Measurements from ENCODE around the gene RHBDL1. TPM values are rescaled to one million over a fixed set of nuclear protein-coding genes. Genes with fewer than 3 reads are reported as not detected.

RHBDL1 gene
- total and polyA plus RNA-seq, 9 of the 15 experiments (the other 6 are each of a cell fraction or from before 2014, with no cell fraction given), result 0.03 to 5.6 (median 1.3) TPM; not detected in 1

- TF ChIP-seq GABPB1 (CRISPR knock-in tag; IDR thresholded peaks at IDR 0.05) (peak; percentile 43; the same call in 1 of the 2 replicates), GABPB2 (CRISPR knock-in tag; conservative IDR thresholded peaks at IDR 0.05) (no peak), NFE2L1 (tag; IDR thresholded peaks at IDR 0.05; ENCODE audit: borderline replicate concordance, low read depth) (no peak), TRIM25 (IDR thresholded peaks at IDR 0.05; ENCODE audit: borderline replicate concordance) (no peak), KDM1A (IDR thresholded peaks at IDR 0.05) (no peak), ARID2 (IDR thresholded peaks at IDR 0.05) (peak; percentile 24; the same call in 1 of the 2 replicates), E4F1 (CRISPR knock-in tag; IDR thresholded peaks at IDR 0.05; ENCODE audit: borderline replicate concordance) (no peak), ZNF717 (CRISPR knock-in tag; IDR thresholded peaks at IDR 0.05) (no peak), ZBTB5 (IDR thresholded peaks at IDR 0.05) (no peak), NFXL1 (CRISPR knock-in tag; IDR thresholded peaks at IDR 0.05) (no peak), HNRNPL (IDR thresholded peaks at IDR 0.05; ENCODE audit: low read depth, low read length) (no peak), ZNF143 (CRISPR knock-in tag; IDR thresholded peaks at IDR 0.05) (no peak), ZHX1 (conservative IDR thresholded peaks at IDR 0.05; ENCODE audit: low read length) (no peak), ZZZ3 (IDR thresholded peaks at IDR 0.05) (no peak), ZNF695 (CRISPR knock-in tag; IDR thresholded peaks at IDR 0.05) (no peak), ETV1 (tag; conservative IDR thresholded peaks at IDR 0.05; ENCODE audit: low read depth) (no peak), KLF6 (CRISPR knock-in tag; IDR thresholded peaks at IDR 0.05; ENCODE audit: borderline replicate concordance) (no peak)
Observed at GRCh38 chr16:711548-712320, 36.3 kb downstream of the RHBDL1 start (continued).

Data from K562 (cell line).